ENCODE results near the gene DNASE1L1. TPM values are rescaled to one million over a fixed set of nuclear protein-coding genes. Genes with fewer than 3 reads are reported as not detected.

DNASE1L1 gene
- total and polyA plus RNA-seq, 2 of the 13 experiments (the other 11 are each of a cell fraction or from before 2014, with no cell fraction given): 4.7 to 12.3 TPM

DNA sequence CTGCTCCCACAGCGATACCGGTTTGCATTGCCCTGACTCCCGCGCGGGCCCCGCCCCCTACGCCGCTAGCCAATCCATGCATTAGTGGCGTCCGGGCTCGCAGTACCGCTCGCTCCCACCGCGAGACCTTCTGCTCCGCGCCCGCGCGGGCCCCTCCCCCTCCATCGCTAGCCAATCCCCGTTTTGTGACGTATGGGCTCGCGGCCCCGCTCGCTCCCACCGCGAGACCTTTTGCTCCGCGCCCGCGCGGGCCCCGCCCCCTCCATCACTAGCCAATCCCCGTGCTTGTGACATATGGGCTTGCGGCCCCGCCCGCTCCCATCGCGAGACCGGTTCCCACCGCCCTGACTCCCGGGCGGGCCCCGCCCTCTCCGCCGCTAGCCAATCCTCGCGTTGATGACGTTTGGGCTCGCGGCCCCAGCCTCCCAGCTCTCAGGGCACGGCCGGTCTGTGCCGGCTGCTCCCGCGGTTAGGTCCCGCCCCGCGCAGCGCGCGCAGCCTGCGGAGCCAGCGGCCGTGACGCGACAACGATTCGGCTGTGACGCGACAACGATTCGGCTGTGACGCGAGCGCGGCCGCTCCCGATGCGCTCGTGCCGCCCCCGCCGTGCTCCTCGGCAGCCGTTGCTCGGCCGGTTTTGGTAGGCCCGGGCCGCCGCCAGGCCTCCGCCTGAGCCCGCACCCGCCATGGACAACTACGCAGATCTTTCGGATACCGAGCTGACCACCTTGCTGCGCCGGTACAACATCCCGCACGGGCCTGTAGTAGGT lies 30.1 kb downstream of the DNASE1L1 start, which contains the start of gene EMD (continued):
- TF ChIP-seq, protein P1, sequence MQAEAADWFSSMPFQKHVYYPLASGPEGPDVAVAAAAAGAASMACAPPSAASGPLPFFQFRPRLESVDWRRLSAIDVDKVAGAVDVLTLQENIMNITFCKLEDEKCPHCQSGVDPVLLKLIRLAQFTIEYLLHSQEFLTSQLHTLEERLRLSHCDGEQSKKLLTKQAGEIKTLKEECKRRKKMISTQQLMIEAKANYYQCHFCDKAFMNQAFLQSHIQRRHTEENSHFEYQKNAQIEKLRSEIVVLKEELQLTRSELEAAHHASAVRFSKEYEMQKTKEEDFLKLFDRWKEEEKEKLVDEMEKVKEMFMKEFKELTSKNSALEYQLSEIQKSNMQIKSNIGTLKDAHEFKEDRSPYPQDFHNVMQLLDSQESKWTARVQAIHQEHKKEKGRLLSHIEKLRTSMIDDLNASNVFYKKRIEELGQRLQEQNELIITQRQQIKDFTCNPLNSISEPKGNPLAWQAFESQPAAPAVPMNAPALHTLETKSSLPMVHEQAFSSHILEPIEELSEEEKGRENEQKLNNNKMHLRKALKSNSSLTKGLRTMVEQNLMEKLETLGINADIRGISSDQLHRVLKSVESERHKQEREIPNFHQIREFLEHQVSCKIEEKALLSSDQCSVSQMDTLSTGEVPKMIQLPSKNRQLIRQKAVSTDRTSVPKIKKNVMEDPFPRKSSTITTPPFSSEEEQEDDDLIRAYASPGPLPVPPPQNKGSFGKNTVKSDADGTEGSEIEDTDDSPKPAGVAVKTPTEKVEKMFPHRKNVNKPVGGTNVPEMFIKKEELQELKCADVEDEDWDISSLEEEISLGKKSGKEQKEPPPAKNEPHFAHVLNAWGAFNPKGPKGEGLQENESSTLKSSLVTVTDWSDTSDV (CRISPR knock-in tag; IDR thresholded peaks at IDR 0.05): no peak
- no peak for TF ChIP-seq PCBP2 (optimal IDR thresholded peaks at IDR 0.05; ENCODE audit: low read depth, low read length, poor library complexity, severe bottlenecking)
- TF ChIP-seq, protein P2, sequence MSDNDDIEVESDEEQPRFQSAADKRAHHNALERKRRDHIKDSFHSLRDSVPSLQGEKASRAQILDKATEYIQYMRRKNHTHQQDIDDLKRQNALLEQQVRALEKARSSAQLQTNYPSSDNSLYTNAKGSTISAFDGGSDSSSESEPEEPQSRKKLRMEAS (IDR thresholded peaks at IDR 0.05): no peak
- TF ChIP-seq ZNF720 (CRISPR knock-in tag; IDR thresholded peaks at IDR 0.05): no peak
- TF ChIP-seq CREM (IDR thresholded peaks at IDR 0.05): peak; percentile 40; the same call in 1 of the 2 replicates
- TF ChIP-seq CREM (CRISPR knock-in tag; IDR thresholded peaks at IDR 0.05): no peak
- peak; percentile 88 for TF ChIP-seq SP4 (CRISPR knock-in tag; IDR thresholded peaks at IDR 0.05)
- TF ChIP-seq POLR2AphosphoS2 (IDR thresholded peaks at IDR 0.05; ENCODE audit: low read depth, low read length): no peak
- TF ChIP-seq MYNN (CRISPR knock-in tag; IDR thresholded peaks at IDR 0.05; ENCODE audit: low read depth): no peak
- TF ChIP-seq BRCA1 (CRISPR knock-in tag; IDR thresholded peaks at IDR 0.05): no peak
- 0 out of 2 replicates have a peak, but pooled peaks have one; percentile 16 for TF ChIP-seq MYC (CRISPR knock-in tag; IDR thresholded peaks at IDR 0.05; ENCODE audit: borderline replicate concordance)
- no peak for TF ChIP-seq ZNF33A (CRISPR knock-in tag; IDR thresholded peaks at IDR 0.05; ENCODE audit: borderline replicate concordance)
- TF ChIP-seq CREB1 (IDR thresholded peaks at IDR 0.05): peak; percentile 96
- TF ChIP-seq CREB1 (CRISPR knock-in tag; IDR thresholded peaks at IDR 0.05): no peak
- TF ChIP-seq PHF21A (CRISPR knock-in tag; IDR thresholded peaks at IDR 0.05): peak; percentile 34; the same call in 1 of the 2 replicates
- TF ChIP-seq, protein P3, sequence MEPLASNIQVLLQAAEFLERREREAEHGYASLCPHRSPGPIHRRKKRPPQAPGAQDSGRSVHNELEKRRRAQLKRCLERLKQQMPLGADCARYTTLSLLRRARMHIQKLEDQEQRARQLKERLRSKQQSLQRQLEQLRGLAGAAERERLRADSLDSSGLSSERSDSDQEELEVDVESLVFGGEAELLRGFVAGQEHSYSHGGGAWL (CRISPR knock-in tag; IDR thresholded peaks at IDR 0.05): no peak
- no peak for TF ChIP-seq TGIF2 (CRISPR knock-in tag; IDR thresholded peaks at IDR 0.05)
- TF ChIP-seq RCOR2 (CRISPR knock-in tag; IDR thresholded peaks at IDR 0.05): no peak
- TF ChIP-seq, protein P4, sequence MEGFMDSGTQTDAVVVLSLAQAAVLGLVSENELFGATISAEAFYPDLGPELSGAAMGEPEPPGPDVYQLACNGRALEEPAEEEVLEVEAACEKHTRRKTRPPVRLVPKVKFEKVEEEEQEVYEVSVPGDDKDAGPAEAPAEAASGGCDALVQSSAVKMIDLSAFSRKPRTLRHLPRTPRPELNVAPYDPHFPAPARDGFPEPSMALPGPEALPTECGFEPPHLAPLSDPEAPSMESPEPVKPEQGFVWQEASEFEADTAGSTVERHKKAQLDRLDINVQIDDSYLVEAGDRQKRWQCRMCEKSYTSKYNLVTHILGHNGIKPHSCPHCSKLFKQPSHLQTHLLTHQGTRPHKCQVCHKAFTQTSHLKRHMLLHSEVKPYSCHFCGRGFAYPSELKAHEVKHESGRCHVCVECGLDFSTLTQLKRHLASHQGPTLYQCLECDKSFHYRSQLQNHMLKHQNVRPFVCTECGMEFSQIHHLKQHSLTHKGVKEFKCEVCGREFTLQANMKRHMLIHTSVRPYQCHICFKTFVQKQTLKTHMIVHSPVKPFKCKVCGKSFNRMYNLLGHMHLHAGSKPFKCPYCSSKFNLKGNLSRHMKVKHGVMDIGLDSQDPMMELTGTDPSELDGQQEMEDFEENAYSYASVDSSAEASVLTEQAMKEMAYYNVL (CRISPR knock-in tag; IDR thresholded peaks at IDR 0.05; ENCODE audit: borderline replicate concordance): no peak
- TF ChIP-seq MTA1 (CRISPR knock-in tag; IDR thresholded peaks at IDR 0.05; ENCODE audit: borderline replicate concordance): no peak
- TF ChIP-seq ZNF350 (CRISPR knock-in tag; IDR thresholded peaks at IDR 0.05; ENCODE audit: borderline replicate concordance, low read depth): no peak
- TF ChIP-seq ZNF761 (CRISPR knock-in tag; conservative IDR thresholded peaks at IDR 0.05): no peak
- TF ChIP-seq ZNF792 (CRISPR knock-in tag; IDR thresholded peaks at IDR 0.05): 0 out of 2 replicates have a peak, but pooled peaks have one; percentile 6
- TF ChIP-seq MTF2 (CRISPR knock-in tag; IDR thresholded peaks at IDR 0.05; ENCODE audit: borderline replicate concordance): no peak

All from HepG2 (cell line).